HG03565 (cell line): Measurements from ENCODE around the gene SOAT1.
"Not testable (repeated sequence)": the region's sequence is repeated elsewhere in the genome, so short reads cannot be mapped to it uniquely, and the experiment has no call there.

ENCODE experiments used
- ATAC-seq: cut with Tn5 transposase; IDR thresholded peaks from one replicate; pipeline ENCODE4 v1.9.1; 2021; ENCODE audit warnings: mild to moderate bottlenecking, moderate library complexity; ENCODE audit not compliant: unreplicated experiment

SOAT1 gene

GRCh38 chr1:179342740-179343404 lies 49.3 kb downstream of the SOAT1 start:
- no peak for ATAC-seq

GRCh38 chr1:179351281-179351680 lies 57.7 kb downstream of the SOAT1 start:
- ATAC-seq = no peak

GRCh38 chr1:179352236-179352635 lies 58.6 kb downstream of the SOAT1 start:
- no peak for ATAC-seq

GRCh38 chr1:179353546-179353945 lies 59.9 kb downstream of the SOAT1 start:
- no peak for ATAC-seq

- ATAC-seq = not testable (repeated sequence)
Observed at GRCh38 chr1:179361631-179362030, 68.0 kb downstream of the SOAT1 start.

- peak; percentile 94 for ATAC-seq
Observed at GRCh38 chr1:179365342-179366092, 71.9 kb downstream of the SOAT1 start, which contains the start of gene AXDND1. Gene AXDND1, plus strand, starts transcription at chr1:179365971. Its CDS starts 539 bp downstream, at chr1:179366510.

- peak; percentile 20 for ATAC-seq
Observed at GRCh38 chr1:179366093-179366800, 72.7 kb downstream of the SOAT1 start.

GRCh38 chr1:179369751-179370341 lies 76.2 kb downstream of the SOAT1 start:
- peak; percentile 32 for ATAC-seq

GRCh38 chr1:179372160-179372559 lies 78.6 kb downstream of the SOAT1 start:
- no peak for ATAC-seq

- no peak for ATAC-seq
Observed at GRCh38 chr1:179376223-179376622, 82.6 kb downstream of the SOAT1 start.

- ATAC-seq = no peak
Observed at GRCh38 chr1:179380299-179380698, 86.7 kb downstream of the SOAT1 start.

GRCh38 chr1:179384027-179384426 lies 90.4 kb downstream of the SOAT1 start:
- no peak for ATAC-seq

GRCh38 chr1:179385510-179385909 lies 91.9 kb downstream of the SOAT1 start:
- no peak for ATAC-seq

GRCh38 chr1:179393721-179394120 lies 100.1 kb downstream of the SOAT1 start:
- ATAC-seq = no peak

GRCh38 chr1:179399399-179399798 lies 105.8 kb downstream of the SOAT1 start:
- ATAC-seq = not testable (repeated sequence)
